PC-3 (cell line): Measurements from ENCODE around the gene PPFIBP1. TPM values are rescaled to one million over a fixed set of nuclear protein-coding genes. Genes with fewer than 3 reads are reported as not detected.
A peak's percentile ranks its signal among the peaks of the same experiment; 100 is the strongest.

ENCODE experiments used
- ATAC-seq: fragments of 200-7000 bp; cut with Tn5 transposase; 2 replicates; pipeline ENCODE4 v1.9.1; 2020; ENCODE audit warnings: mild to moderate bottlenecking, moderate library complexity
- BruUV-seq: library from RNA; stranded (reverse); fragments of 400-500 nt; replicated peaks from 2 replicates; lab custom pipeline; 2021; lab: Mats Ljungman, UMichigan
- CTCF ChIA-PET: fragments of 300-600 bp; sonication (Branson Sonifier 250); formaldehyde crosslinking; loops from one replicate; lab custom pipeline; 2022; ENCODE audit warnings: antibody characterized with exemption; lab: Charles Lee
- POLR2A ChIA-PET: fragments of 300-600 bp; sonication (Branson Sonifier 250); formaldehyde crosslinking; loops from one replicate; lab custom pipeline; 2022; ENCODE audit warnings: antibody characterized with exemption; ENCODE audit not compliant: unreplicated experiment; lab: Charles Lee
- DNase-seq: peaks from one replicate; pipeline ENCODE4 v3.0.0-alpha.2; 2015
- H2AFZ ChIP-seq: fragments of 300-600 bp; sonication (generic); 2 replicates; pipeline ENCODE4 v1.6.0; 2016; ENCODE audit warnings: antibody characterized with exemption, low read length
- H3F3A ChIP-seq: fragments of 300-600 bp; sonication (generic); one replicate; pipeline ENCODE4 v1.6.0; 2017; ENCODE audit warnings: antibody characterized with exemption, low read length, control low read depth, mild to moderate bottlenecking; ENCODE audit not compliant: unreplicated experiment
- H3K27ac ChIP-seq: fragments of 300-600 bp; sonication (generic); 2 replicates; pipeline ENCODE4 v1.5.1; 2016; ENCODE audit warnings: mild to moderate bottlenecking, low read length
- H3K27me3 ChIP-seq: fragments of 300-600 bp; sonication (generic); 2 replicates; pipeline ENCODE4 v1.6.1; 2016; ENCODE audit warnings: low read length, mixed read lengths
- H3K36me3 ChIP-seq: fragments of 300-600 bp; sonication (generic); 2 replicates; pipeline ENCODE4 v1.6.1; 2016; ENCODE audit warnings: low read depth, mixed run types, low read length, mixed read lengths
- H3K4me1 ChIP-seq: fragments of 300-600 bp; sonication (generic); 2 replicates; pipeline ENCODE4 v1.5.1; 2016; ENCODE audit warnings: low read length; ENCODE audit not compliant: insufficient read depth
- H3K4me2 ChIP-seq: fragments of 300-600 bp; sonication (generic); 2 replicates; pipeline ENCODE4 v1.6.0; 2016; ENCODE audit warnings: low read length
- H3K4me3 ChIP-seq: fragments of 300-600 bp; sonication (generic); 2 replicates; pipeline ENCODE4 v1.5.1; 2016; ENCODE audit warnings: mild to moderate bottlenecking, low read length, mixed read lengths
- H3K79me2 ChIP-seq: fragments of 300-600 bp; sonication (generic); 2 replicates; pipeline ENCODE4 v1.6.1; 2017; ENCODE audit warnings: low read length, mixed read lengths
- H3K9ac ChIP-seq: fragments of 300-600 bp; sonication (generic); 2 replicates; pipeline ENCODE4 v1.6.0; 2016; ENCODE audit warnings: mild to moderate bottlenecking, low read length
- H3K9me2 ChIP-seq: fragments of 300-600 bp; sonication (generic); replicated peaks from 2 replicates; pipeline ENCODE4 v1.6.1; 2016; ENCODE audit warnings: mixed run types, low read length, mixed read lengths
- H3K9me3 ChIP-seq: fragments of 300-600 bp; sonication (generic); 2 replicates; pipeline ENCODE4 v1.6.1; 2016; ENCODE audit warnings: low read length, mixed read lengths
- H4K20me1 ChIP-seq: fragments of 300-600 bp; sonication (generic); 2 replicates; pipeline ENCODE4 v1.6.1; 2016; ENCODE audit warnings: low read length, mixed read lengths
- EZH2 ChIP-seq: fragments of 300-600 bp; sonication (generic); IDR thresholded peaks from one replicate; pipeline ENCODE4 v1.6.1; 2017; ENCODE audit warnings: antibody characterized with exemption, mild to moderate bottlenecking, low read length; ENCODE audit not compliant: unreplicated experiment
- EZH2phosphoT487 ChIP-seq: fragments of 300-600 bp; sonication (generic); IDR thresholded peaks from 2 replicates; pipeline ENCODE4 v1.6.1; 2018; ENCODE audit warnings: mild to moderate bottlenecking, antibody characterized with exemption, low read length, borderline replicate concordance
- intact Hi-C: fragments of 100-400 bp; cut with micrococcal nuclease; formaldehyde crosslinking; loops from 2 replicates; pipeline ENCODE4 v1.9.0; 2023
- total RNA-seq: library from RNA; depleted of rRNA; stranded (reverse); fragments of >200 nt; gene quantifications from 2 replicates; pipeline ENCODE4 v1.2.3, GENCODE V29; 2014
- TF ChIP-seq, protein P1 (sequence below): fragments of 300-600 bp; sonication (generic); conservative IDR thresholded peaks from 2 replicates; pipeline ENCODE4 v1.5.1; 2017; ENCODE audit warnings: antibody characterized with exemption, low read depth, mild to moderate bottlenecking, low read length

The PPFIBP1 gene
- total RNA-seq, 1 experiment from 2014 or later: 56.9 TPM

DNA sequence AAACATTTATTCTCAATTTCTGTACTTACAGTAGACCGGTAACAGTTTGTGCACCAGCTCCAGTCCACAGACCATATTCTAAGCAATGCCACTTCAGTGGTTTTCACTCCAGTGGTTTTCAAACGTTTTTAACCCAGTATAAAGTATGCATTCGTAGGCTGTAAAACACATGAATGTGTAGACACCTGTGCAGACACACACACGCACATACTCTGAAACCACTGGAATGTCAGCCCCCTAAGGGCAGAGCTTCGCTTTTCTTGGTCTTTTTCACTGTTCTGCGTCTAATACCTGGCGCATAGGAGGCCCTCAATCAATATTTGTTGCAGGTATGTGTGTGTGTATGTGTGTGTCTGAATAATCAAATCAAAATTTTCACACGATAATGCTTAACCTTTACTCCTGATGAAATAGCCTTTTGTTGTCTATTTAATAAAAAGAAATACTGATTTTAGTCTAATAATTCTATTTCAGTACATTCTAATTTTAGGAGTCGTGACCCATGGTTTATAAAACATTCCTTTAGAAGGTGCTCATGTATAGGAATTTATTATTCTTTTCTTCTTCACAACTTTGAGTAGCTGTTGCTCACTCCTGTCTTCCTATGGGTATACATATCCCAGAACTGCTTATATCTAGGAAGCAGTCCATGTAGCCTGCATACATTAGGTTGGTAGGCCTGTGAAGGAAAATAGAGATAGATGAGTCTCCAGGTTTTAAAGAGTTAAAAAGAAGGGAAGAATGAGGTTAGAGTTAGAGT is 98.6 kb downstream of the PPFIBP1 start:
- BruUV-seq: no TSS peak
- TF ChIP-seq EZH2 (no peak), EZH2phosphoT487 (no peak)
- TF ChIP-seq, protein P1, sequence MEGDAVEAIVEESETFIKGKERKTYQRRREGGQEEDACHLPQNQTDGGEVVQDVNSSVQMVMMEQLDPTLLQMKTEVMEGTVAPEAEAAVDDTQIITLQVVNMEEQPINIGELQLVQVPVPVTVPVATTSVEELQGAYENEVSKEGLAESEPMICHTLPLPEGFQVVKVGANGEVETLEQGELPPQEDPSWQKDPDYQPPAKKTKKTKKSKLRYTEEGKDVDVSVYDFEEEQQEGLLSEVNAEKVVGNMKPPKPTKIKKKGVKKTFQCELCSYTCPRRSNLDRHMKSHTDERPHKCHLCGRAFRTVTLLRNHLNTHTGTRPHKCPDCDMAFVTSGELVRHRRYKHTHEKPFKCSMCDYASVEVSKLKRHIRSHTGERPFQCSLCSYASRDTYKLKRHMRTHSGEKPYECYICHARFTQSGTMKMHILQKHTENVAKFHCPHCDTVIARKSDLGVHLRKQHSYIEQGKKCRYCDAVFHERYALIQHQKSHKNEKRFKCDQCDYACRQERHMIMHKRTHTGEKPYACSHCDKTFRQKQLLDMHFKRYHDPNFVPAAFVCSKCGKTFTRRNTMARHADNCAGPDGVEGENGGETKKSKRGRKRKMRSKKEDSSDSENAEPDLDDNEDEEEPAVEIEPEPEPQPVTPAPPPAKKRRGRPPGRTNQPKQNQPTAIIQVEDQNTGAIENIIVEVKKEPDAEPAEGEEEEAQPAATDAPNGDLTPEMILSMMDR: no peak
- intact Hi-C loops: loop anchor here (5.0 kb wide), 1 partner anchor 285 kb away; no protein-coding TSS in a partner anchor
- no peak overlapping the region for H3K4me3 ChIP-seq
- H3K4me2 ChIP-seq: peak overlapping the region; percentile 48; the same call in 1 of the 2 replicates
- DNase-seq: peak; percentile 51
- ChIA-PET CTCF (no interaction called here), POLR2A (no interaction called here)
- no peak overlapping the region for H2AFZ ChIP-seq
- no peak overlapping the region for H3K9ac ChIP-seq
- H3K27ac ChIP-seq: peak overlapping the region; percentile 63
- no peaks in the 10 kb centered on the region for H3K27me3 ChIP-seq
- H3K79me2 ChIP-seq: peaks cover 45% of the 10 kb centered on the region
- peaks cover 4% of the 10 kb centered on the region for H3F3A ChIP-seq
- no peak for ATAC-seq
- no peaks in the 10 kb centered on the region for H4K20me1 ChIP-seq
- no peaks in the 10 kb centered on the region for H3K36me3 ChIP-seq
- H3K9me3 ChIP-seq: no peaks in the 10 kb centered on the region
- H3K4me1 ChIP-seq: peaks cover 83% of the 10 kb centered on the region
- H3K9me2 ChIP-seq: no peaks in the 10 kb centered on the region

DNA sequence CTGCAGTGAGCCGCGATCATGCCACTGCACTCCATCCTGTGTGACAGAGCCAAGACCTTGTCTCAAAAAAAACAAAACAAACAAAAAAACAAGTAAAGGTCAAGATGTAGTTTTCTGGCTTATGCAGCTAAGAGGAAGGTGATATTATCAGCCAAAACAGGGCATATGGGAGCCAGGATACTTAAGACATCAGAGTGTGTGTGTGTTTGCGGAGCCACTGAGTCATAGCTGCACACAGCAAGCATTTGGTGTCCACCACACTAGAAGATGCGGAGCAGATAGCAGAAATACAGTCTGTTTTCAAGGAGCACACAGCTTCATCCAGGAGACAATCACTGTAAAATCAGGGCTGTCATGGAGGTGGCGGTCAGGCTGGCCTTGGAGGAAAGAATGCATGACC is 99.6 kb downstream of the PPFIBP1 start:
- Histone ChIP-seq H3K9me2 (no peaks in the 10 kb centered on the region), H3K79me2 (peaks cover 41% of the 10 kb centered on the region), H3K36me3 (no peaks in the 10 kb centered on the region), H3K27me3 (no peaks in the 10 kb centered on the region), H2AFZ (no peak overlapping the region), H3K27ac (peak overlapping the region; percentile 63), H3K4me3 (no peak overlapping the region), H3K4me2 (peak overlapping the region; percentile 48), H4K20me1 (no peaks in the 10 kb centered on the region), H3K9ac (no peak overlapping the region; the same call in 1 of the 2 replicates), H3F3A (peaks cover 7% of the 10 kb centered on the region), H3K4me1 (peaks cover 83% of the 10 kb centered on the region), H3K9me3 (no peaks in the 10 kb centered on the region)
- POLR2A ChIA-PET: interaction anchor here (0.6 to 1.6 kb wide), 2 partner anchors 49 to 99 kb away, joined by 3 to 11 read pairs; partner anchors contain the start of gene PPFIBP1
- no peak for TF ChIP-seq EZH2phosphoT487
- TF ChIP-seq, protein P1: no peak
- TF ChIP-seq EZH2: no peak
- BruUV-seq: no TSS peak
- DNase-seq: peak; percentile 92
- intact Hi-C loops: loop anchor here (5.0 kb wide), 1 partner anchor 286 kb away; no protein-coding TSS in a partner anchor
- ATAC-seq: peak; percentile 21
- CTCF ChIA-PET: interaction anchor here (1.3 kb wide), 1 partner anchor 100 kb away, joined by 3 read pairs; the partner anchor contains the start of gene PPFIBP1
